ENCODE results near the gene SIK3.

The SIK3 gene

DNA sequence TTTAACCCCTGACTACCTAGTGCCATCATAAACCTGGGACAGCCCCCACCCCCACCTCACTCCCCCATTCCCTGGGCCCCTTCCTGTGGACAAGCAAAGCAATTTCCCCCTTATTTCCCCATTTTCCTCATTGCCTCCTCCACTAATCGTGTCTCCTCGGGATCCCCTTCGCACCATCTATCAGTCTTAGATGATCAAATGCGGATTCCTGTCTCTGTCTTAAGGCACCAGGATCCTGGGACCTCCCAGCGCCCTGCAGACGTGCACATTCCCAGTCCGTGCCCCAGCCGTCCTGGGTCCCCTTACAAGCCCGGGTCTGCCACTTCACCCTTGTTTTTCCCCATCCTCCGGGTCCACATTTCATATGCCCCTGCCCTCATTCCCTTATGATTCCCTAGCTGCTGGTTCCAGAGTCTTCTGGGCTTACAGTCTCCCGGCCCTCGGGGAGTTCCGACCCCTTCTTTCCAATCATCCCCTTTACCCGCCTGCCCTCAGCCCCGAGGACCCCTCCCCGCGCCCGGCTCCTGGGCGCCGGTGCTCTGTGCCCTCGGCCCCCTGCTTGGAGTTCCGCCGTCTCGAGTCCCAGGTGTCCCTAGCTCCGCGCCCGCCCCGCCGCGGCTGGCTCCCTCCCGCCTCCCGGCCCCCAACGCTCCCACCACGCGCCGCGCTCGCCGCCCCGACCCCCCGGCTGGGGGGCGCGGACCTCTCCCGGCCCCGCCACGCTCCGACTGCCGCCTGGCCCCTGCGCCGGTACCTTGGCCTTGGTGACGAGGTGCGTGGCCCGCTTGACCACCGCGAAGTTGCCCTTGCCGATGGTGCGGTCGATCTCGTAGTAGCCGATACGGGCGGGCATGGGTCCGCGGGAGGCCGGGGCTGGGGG is 599 bp downstream of the SIK3 start:
- peak overlapping the region; percentile 64 for H3K27ac ChIP-seq
- TF ChIP-seq, protein P1, sequence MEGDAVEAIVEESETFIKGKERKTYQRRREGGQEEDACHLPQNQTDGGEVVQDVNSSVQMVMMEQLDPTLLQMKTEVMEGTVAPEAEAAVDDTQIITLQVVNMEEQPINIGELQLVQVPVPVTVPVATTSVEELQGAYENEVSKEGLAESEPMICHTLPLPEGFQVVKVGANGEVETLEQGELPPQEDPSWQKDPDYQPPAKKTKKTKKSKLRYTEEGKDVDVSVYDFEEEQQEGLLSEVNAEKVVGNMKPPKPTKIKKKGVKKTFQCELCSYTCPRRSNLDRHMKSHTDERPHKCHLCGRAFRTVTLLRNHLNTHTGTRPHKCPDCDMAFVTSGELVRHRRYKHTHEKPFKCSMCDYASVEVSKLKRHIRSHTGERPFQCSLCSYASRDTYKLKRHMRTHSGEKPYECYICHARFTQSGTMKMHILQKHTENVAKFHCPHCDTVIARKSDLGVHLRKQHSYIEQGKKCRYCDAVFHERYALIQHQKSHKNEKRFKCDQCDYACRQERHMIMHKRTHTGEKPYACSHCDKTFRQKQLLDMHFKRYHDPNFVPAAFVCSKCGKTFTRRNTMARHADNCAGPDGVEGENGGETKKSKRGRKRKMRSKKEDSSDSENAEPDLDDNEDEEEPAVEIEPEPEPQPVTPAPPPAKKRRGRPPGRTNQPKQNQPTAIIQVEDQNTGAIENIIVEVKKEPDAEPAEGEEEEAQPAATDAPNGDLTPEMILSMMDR (IDR thresholded peaks at IDR 0.05), result no peak
- no peak for TF ChIP-seq ZFX (IDR thresholded peaks at IDR 0.05; ENCODE audit: borderline replicate concordance)

- H3K27ac ChIP-seq, result no peak overlapping the region
Measured at GRCh38 chr11:117097014-117097388, 1.2 kb downstream of the SIK3 start.

GRCh38 chr11:117096201-117096991 is 1.8 kb downstream of the SIK3 start:
- no peak for TF ChIP-seq ZFX (IDR thresholded peaks at IDR 0.05; ENCODE audit: borderline replicate concordance)
- TF ChIP-seq, protein P1 (IDR thresholded peaks at IDR 0.05), result no peak
- H3K27ac ChIP-seq, result no peak overlapping the region

More at GRCh38 chr11:117097014-117097388, 1.2 kb downstream of the SIK3 start:
- TF ChIP-seq, protein P1 (IDR thresholded peaks at IDR 0.05), result no peak
- TF ChIP-seq ZFX (IDR thresholded peaks at IDR 0.05; ENCODE audit: borderline replicate concordance), result no peak

GRCh38 chr11:117095284-117096161 is 2.7 kb downstream of the SIK3 start:
- H3K27ac ChIP-seq, result no peak overlapping the region

DNA sequence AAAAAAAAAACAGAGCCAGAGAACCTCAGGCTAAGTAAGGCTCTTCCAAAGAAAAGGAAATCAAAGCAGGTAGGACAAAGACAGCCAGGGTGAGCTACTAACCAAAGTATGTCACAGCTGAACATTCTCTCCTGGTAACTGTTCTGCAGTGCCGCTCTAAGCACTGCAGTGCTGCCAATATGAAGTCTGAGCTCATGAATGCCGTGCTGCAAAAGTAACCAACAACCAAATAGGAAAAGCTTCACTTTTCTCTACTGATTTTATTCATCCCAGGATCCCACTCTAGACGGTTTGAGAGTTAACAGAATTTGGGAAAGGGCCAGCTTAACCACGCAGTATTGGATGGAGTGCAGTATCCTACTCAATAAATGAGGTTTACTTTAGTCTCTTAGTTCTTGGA is 3.5 kb downstream of the SIK3 start:
- no peak overlapping the region for H3K27ac ChIP-seq
- no peak for TF ChIP-seq ZFX (IDR thresholded peaks at IDR 0.05; ENCODE audit: borderline replicate concordance)
- TF ChIP-seq, protein P1 (IDR thresholded peaks at IDR 0.05), result no peak

More at GRCh38 chr11:117095284-117096161, 2.7 kb downstream of the SIK3 start:
- TF ChIP-seq, protein P1 (IDR thresholded peaks at IDR 0.05), result no peak
- no peak for TF ChIP-seq ZFX (IDR thresholded peaks at IDR 0.05; ENCODE audit: borderline replicate concordance)

DNA sequence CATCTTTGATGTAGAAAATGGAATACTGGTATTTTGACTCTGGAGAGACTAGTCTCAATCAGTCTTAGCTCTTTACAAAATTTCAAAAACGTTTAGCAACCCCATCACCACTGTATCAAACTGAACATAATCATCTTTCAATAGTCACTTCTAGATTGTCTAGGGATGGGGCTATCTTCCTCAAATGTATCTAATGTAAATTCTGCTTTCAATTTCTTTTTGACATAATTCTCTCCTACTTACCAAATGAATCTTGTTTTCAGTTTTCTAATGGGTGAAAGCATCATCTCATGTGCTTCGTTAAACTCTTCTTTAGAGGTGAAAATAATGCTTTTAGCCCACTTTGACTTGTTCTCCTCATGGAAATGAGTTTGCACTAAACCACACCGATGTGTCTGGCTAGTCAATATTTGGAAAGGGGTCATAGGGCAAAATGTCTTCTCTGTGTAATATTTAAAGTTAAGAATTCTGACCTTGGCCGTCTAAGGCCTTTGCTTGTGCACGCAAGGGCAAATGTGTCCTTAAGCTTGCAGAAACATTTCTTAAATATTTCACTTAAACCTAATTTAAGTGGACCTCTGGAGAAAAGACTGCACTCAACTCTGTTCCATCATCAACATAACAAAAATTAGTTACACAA is 5.2 kb downstream of the SIK3 start:
- TF ChIP-seq, protein P1 (IDR thresholded peaks at IDR 0.05), result no peak
- TF ChIP-seq ZFX (IDR thresholded peaks at IDR 0.05; ENCODE audit: borderline replicate concordance), result no peak

More for the DNA sequence above, 5.2 kb downstream of the SIK3 start:
- H3K27ac ChIP-seq, result no peak overlapping the region
